ENCODE results near the gene CHTOP. TPM values are rescaled to one million over a fixed set of nuclear protein-coding genes. Genes with fewer than 3 reads are reported as not detected.

The CHTOP gene
- total RNA-seq, 4 donors from 2014 or later = 99.1 to 124 (median 105) TPM

- 84 to 88% methylated on average over 7 of the region's 7 CpGs for WGBS, 2 donors
- H3K9me3 ChIP-seq = no peaks in the 10 kb centered on the region
- no peak overlapping the region for H3K4me3 ChIP-seq (replicated peaks in 1 of 3)
- H3K27ac ChIP-seq = no peak overlapping the region
- H3K4me1 ChIP-seq = no peaks in the 10 kb centered on the region
- no peak for TF ChIP-seq POLR2A (IDR thresholded peaks at IDR 0.05)
- no peak for DNase-seq
- no peaks in the 10 kb centered on the region for H3K36me3 ChIP-seq
- no peaks in the 10 kb centered on the region for H3K27me3 ChIP-seq
- intact Hi-C loops (cut with DNase I) = no loop called here
Measured at GRCh38 chr1:153688276-153688675, 54.4 kb downstream of the CHTOP start.

DNA sequence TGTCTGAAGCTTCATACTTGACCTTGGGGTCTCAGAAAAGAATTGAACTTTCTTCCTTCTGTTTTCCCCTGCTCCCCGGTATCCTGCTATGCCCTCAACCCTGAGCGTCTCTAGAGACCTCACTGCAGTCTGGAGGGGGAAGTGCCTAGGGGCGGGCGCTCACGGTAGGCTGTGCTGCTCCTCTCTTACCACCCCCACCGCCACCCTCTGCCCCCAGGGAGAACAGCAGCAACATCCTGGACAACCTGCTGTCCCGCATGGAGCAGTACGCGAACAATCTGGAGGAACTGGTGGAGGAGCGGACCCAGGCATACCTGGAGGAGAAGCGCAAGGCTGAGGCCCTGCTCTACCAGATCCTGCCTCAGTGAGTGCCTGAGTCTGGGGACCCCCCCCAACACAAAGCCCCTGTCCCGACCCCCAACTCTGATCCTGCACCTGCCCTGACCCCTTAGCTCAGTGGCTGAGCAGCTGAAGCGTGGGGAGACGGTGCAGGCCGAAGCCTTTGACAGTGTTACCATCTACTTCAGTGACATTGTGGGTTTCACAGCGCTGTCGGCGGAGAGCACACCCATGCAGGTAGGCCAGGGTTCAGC, 55.0 kb downstream of the CHTOP start:
- Histone ChIP-seq H3K27ac (no peak overlapping the region), H3K36me3 (no peaks in the 10 kb centered on the region), H3K9me3 (no peaks in the 10 kb centered on the region), H3K4me3 (replicated peaks in 1 of 3) (no peak overlapping the region), H3K4me1 (no peaks in the 10 kb centered on the region), H3K27me3 (no peaks in the 10 kb centered on the region)
- intact Hi-C loops (cut with DNase I) = no loop called here
- WGBS, 2 donors = 89 to 91% methylated on average over 11 to 13 of the region's 18 CpGs
- DNase-seq = no peak
- TF ChIP-seq, protein P1, sequence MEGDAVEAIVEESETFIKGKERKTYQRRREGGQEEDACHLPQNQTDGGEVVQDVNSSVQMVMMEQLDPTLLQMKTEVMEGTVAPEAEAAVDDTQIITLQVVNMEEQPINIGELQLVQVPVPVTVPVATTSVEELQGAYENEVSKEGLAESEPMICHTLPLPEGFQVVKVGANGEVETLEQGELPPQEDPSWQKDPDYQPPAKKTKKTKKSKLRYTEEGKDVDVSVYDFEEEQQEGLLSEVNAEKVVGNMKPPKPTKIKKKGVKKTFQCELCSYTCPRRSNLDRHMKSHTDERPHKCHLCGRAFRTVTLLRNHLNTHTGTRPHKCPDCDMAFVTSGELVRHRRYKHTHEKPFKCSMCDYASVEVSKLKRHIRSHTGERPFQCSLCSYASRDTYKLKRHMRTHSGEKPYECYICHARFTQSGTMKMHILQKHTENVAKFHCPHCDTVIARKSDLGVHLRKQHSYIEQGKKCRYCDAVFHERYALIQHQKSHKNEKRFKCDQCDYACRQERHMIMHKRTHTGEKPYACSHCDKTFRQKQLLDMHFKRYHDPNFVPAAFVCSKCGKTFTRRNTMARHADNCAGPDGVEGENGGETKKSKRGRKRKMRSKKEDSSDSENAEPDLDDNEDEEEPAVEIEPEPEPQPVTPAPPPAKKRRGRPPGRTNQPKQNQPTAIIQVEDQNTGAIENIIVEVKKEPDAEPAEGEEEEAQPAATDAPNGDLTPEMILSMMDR (IDR thresholded peaks at IDR 0.05) = no peak

DNA sequence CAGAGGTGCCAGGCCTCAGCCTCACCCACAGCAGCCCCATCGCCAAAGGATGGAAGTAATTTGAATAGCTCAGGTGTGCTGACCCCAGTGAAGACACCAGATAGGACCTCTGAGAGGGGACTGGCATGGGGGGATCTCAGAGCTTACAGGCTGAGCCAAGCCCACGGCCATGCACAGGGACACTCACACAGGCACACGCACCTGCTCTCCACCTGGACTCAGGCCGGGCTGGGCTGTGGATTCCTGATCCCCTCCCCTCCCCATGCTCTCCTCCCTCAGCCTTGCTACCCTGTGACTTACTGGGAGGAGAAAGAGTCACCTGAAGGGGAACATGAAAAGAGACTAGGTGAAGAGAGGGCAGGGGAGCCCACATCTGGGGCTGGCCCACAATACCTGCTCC, 59.6 kb downstream of the CHTOP start:
- Histone ChIP-seq H3K27ac (no peak overlapping the region), H3K27me3 (no peaks in the 10 kb centered on the region), H3K4me1 (peaks cover 0 to 9% of the 10 kb centered on the region in 2 donors), H3K4me3 (replicated peaks in 1 of 3) (no peak overlapping the region), H3K36me3 (no peaks in the 10 kb centered on the region), H3K9me3 (no peaks in the 10 kb centered on the region)
- DNase-seq = no peak
- no peak for TF ChIP-seq POLR2A (IDR thresholded peaks at IDR 0.05)
- TF ChIP-seq, protein P1 (IDR thresholded peaks at IDR 0.05) = no peak
- WGBS, 2 donors = 94 to 100% methylated on average over 1 to 4 of the region's 4 CpGs
- intact Hi-C loops (cut with DNase I) = no loop called here

Small RNA genes within 50 kb of the gene (microRNA-seq; reads per million reads assigned to microRNA genes)
- not detected for gene MIR8083

Small RNA genes within 50 kb of the gene (small RNA-seq; reads per million reads assigned to genes)
- not detected for gene MIR8083

Other genes starting within 250 kb of the CHTOP start
- 10 to 100 TPM in 1 of 4 donors, 1 to 10 TPM in 2, not detected in 1; 2.8 to 35.6 (median 6.2) TPM for gene S100A8, start 243.0 kb upstream of the CHTOP start, total RNA-seq
- not detected for gene S100A7A, start 217.5 kb upstream of the CHTOP start, total RNA-seq
- not detected for gene S100A7, start 173.4 kb upstream of the CHTOP start, total RNA-seq
- gene S100A6, start 98.1 kb upstream of the CHTOP start, total RNA-seq = 100 to 1,000 TPM; 128 to 573 (median 360) TPM
- gene S100A5, start 93.1 kb upstream of the CHTOP start, total RNA-seq = 10 to 100 TPM in 1 of 4 donors, 1 to 10 TPM in 3; 2.2 to 12.6 (median 6.5) TPM
- 100 to 1,000 TPM in 2 of 4 donors, 10 to 100 TPM in 2; 57.3 to 251 (median 133) TPM for gene S100A4, start 88.3 kb upstream of the CHTOP start, total RNA-seq
- gene S100A3, start 84.8 kb upstream of the CHTOP start, total RNA-seq = 1 to 10 TPM in 1 of 4 donors, under 1 TPM in 1, not detected in 2; 0.83 to 1.7 TPM
- gene S100A2, start 68.2 kb upstream of the CHTOP start, total RNA-seq = 10 to 100 TPM in 1 of 4 donors, 1 to 10 TPM in 3; 2.6 to 10.1 (median 5.9) TPM
- gene S100A16, start 20.9 kb upstream of the CHTOP start, total RNA-seq = 100 to 1,000 TPM in 1 of 4 donors, 10 to 100 TPM in 3; 62.7 to 104 (median 76.3) TPM
- 100 to 1,000 TPM; 112 to 175 (median 132) TPM for gene S100A14, start 17.7 kb upstream of the CHTOP start, total RNA-seq
- gene S100A13, start 6.6 kb upstream of the CHTOP start, total RNA-seq = 100 to 1,000 TPM; 219 to 545 (median 343) TPM
- gene S100A1, start 5.6 kb upstream of the CHTOP start, total RNA-seq = 100 to 1,000 TPM; 139 to 498 (median 231) TPM
- 10 to 100 TPM; 52.0 to 71.9 (median 63.9) TPM for gene SNAPIN, start 24.6 kb downstream of the CHTOP start, total RNA-seq
- 100 to 1,000 TPM; 111 to 167 (median 151) TPM for gene ILF2, start 36.9 kb downstream of the CHTOP start, total RNA-seq
- gene NPR1, start 44.6 kb downstream of the CHTOP start, total RNA-seq = 10 to 100 TPM; 20.9 to 35.1 (median 30.0) TPM
- 10 to 100 TPM; 50.0 to 60.9 (median 56.3) TPM for gene INTS3, start 94.0 kb downstream of the CHTOP start, total RNA-seq
- 10 to 100 TPM; 14.4 to 32.5 (median 23.2) TPM for gene SLC27A3, start 141.3 kb downstream of the CHTOP start, total RNA-seq